SK-N-SH treated with all-trans-retinoic acid at 6 μM for 48 hours (cell line): ENCODE results near the gene NRG4.

ENCODE experiments used
- BACH2 ChIP-seq: fragments of 250-450 bp; sonication (Bioruptor Pico); IDR thresholded peaks from 2 replicates; pipeline ENCODE4 v1.9.0; 2021; ENCODE audit warnings: mild to moderate bottlenecking, borderline replicate concordance
- ESRRG ChIP-seq: fragments of 250-450 bp; sonication (Bioruptor Pico); IDR thresholded peaks from 2 replicates; pipeline ENCODE4 v1.6.1; 2021; ENCODE audit warnings: mild to moderate bottlenecking
- ISL1 ChIP-seq: fragments of 250-450 bp; sonication (Bioruptor Pico); IDR thresholded peaks from 2 replicates; pipeline ENCODE4 v2.1.2; 2022; ENCODE audit warnings: mild to moderate bottlenecking, moderate library complexity
- SNAI2 ChIP-seq: fragments of 250-450 bp; sonication (Bioruptor Pico); IDR thresholded peaks from 2 replicates; pipeline ENCODE4 v1.5.0; 2020; ENCODE audit warnings: mild to moderate bottlenecking, moderate library complexity
- TOX ChIP-seq: fragments of 250-450 bp; sonication (Bioruptor Pico); IDR thresholded peaks from 2 replicates; pipeline ENCODE4 v1.8.0; 2021; ENCODE audit warnings: mild to moderate bottlenecking, moderate library complexity, borderline replicate concordance
- ZC3H10 ChIP-seq: fragments of 250-450 bp; sonication (Bioruptor Pico); IDR thresholded peaks from 2 replicates; pipeline ENCODE4 v1.5.1; 2021; ENCODE audit warnings: mild to moderate bottlenecking, moderate library complexity
- ZNF565 ChIP-seq: fragments of 450-650 bp; formaldehyde crosslinking; conservative IDR thresholded peaks from 2 replicates; pipeline ENCODE4 v1.5.0; 2020; ENCODE audit warnings: low read depth, mild to moderate bottlenecking, moderate library complexity
- TF ChIP-seq, protein P1 (sequence below): fragments of 250-450 bp; sonication (Bioruptor Pico); IDR thresholded peaks from 2 replicates; pipeline ENCODE4 v1.8.0; 2020; ENCODE audit warnings: mild to moderate bottlenecking, moderate library complexity, borderline replicate concordance
- TF ChIP-seq, protein P2 (sequence below): fragments of 250-450 bp; sonication (Bioruptor Pico); IDR thresholded peaks from 2 replicates; pipeline ENCODE4 v1.5.1; 2020; ENCODE audit warnings: low read depth, mild to moderate bottlenecking, moderate library complexity
- TF ChIP-seq, protein P3 (sequence below): fragments of 250-450 bp; sonication (Bioruptor Pico); IDR thresholded peaks from 2 replicates; pipeline ENCODE4 v1.5.1; 2021; ENCODE audit warnings: mild to moderate bottlenecking, moderate library complexity

- TF ChIP-seq, protein P1, sequence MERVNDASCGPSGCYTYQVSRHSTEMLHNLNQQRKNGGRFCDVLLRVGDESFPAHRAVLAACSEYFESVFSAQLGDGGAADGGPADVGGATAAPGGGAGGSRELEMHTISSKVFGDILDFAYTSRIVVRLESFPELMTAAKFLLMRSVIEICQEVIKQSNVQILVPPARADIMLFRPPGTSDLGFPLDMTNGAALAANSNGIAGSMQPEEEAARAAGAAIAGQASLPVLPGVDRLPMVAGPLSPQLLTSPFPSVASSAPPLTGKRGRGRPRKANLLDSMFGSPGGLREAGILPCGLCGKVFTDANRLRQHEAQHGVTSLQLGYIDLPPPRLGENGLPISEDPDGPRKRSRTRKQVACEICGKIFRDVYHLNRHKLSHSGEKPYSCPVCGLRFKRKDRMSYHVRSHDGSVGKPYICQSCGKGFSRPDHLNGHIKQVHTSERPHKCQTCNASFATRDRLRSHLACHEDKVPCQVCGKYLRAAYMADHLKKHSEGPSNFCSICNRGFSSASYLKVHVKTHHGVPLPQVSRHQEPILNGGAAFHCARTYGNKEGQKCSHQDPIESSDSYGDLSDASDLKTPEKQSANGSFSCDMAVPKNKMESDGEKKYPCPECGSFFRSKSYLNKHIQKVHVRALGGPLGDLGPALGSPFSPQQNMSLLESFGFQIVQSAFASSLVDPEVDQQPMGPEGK (CRISPR knock-in tag): no peak
- TF ChIP-seq BACH2 (CRISPR knock-in tag) (no peak), ZNF565 (CRISPR knock-in tag) (no peak), TOX (CRISPR knock-in tag) (no peak), ISL1 (CRISPR knock-in tag) (no peak), ZC3H10 (CRISPR knock-in tag) (no peak), SNAI2 (CRISPR knock-in tag) (no peak), ESRRG (CRISPR knock-in tag) (no peak)
- TF ChIP-seq, protein P2, sequence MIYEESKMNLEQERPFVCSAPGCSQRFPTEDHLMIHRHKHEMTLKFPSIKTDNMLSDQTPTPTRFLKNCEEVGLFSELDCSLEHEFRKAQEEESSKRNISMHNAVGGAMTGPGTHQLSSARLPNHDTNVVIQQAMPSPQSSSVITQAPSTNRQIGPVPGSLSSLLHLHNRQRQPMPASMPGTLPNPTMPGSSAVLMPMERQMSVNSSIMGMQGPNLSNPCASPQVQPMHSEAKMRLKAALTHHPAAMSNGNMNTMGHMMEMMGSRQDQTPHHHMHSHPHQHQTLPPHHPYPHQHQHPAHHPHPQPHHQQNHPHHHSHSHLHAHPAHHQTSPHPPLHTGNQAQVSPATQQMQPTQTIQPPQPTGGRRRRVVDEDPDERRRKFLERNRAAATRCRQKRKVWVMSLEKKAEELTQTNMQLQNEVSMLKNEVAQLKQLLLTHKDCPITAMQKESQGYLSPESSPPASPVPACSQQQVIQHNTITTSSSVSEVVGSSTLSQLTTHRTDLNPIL (CRISPR knock-in tag): no peak
- TF ChIP-seq, protein P3, sequence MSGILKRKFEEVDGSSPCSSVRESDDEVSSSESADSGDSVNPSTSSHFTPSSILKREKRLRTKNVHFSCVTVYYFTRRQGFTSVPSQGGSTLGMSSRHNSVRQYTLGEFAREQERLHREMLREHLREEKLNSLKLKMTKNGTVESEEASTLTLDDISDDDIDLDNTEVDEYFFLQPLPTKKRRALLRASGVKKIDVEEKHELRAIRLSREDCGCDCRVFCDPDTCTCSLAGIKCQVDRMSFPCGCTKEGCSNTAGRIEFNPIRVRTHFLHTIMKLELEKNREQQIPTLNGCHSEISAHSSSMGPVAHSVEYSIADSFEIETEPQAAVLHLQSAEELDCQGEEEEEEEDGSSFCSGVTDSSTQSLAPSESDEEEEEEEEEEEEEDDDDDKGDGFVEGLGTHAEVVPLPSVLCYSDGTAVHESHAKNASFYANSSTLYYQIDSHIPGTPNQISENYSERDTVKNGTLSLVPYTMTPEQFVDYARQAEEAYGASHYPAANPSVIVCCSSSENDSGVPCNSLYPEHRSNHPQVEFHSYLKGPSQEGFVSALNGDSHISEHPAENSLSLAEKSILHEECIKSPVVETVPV: no peak
Measured at GRCh38 chr15:75929799-75930565, 82.2 kb downstream of the NRG4 start.
